Breast epithelium (tissue), 3 donors: ENCODE data around the gene CEP120.

Source experiments
- POLR2A ChIP-seq: fragments of 450-650 bp; IDR thresholded peaks from one replicate; pipeline ENCODE4 v1.6.1; 2016; ENCODE audit warnings: antibody characterized with exemption, mild to moderate bottlenecking, moderate library complexity
- POLR2AphosphoS5 ChIP-seq, 3 donors: sonication (generic); formaldehyde crosslinking; IDR thresholded peaks; one replicate each; pipeline ENCODE4 v1.6.1; 2017; ENCODE audit warnings: antibody characterized with exemption in 3 of 3
- TF ChIP-seq, protein P1 (sequence below), 3 donors: fragments of 450-650 bp; IDR thresholded peaks; one replicate each; pipeline ENCODE4 v1.5.1; 2016 to 2017; ENCODE audit warnings: antibody characterized with exemption in 3 of 3, mild to moderate bottlenecking in 3 of 3, moderate library complexity in 3 of 3

DNA sequence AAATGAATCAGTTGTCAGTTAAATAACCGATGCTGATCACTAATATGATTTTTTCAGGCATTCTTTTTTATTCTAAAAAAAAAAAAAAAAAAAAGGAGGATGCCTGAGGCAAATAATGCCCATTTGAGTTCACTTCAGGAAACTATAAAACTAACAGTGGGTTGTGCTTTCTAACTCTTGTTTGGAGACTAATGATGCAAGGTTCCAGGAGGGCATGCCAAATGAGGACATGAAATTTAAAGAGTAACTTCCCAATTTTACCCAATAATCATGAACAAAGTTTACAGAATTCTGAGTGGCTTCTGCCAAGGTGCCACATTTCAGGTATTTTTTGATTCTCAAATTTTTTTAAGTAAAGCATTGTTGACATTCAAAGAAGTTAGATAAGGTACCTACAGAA lies 41.0 kb downstream of the CEP120 start:
- TF ChIP-seq, protein P1, sequence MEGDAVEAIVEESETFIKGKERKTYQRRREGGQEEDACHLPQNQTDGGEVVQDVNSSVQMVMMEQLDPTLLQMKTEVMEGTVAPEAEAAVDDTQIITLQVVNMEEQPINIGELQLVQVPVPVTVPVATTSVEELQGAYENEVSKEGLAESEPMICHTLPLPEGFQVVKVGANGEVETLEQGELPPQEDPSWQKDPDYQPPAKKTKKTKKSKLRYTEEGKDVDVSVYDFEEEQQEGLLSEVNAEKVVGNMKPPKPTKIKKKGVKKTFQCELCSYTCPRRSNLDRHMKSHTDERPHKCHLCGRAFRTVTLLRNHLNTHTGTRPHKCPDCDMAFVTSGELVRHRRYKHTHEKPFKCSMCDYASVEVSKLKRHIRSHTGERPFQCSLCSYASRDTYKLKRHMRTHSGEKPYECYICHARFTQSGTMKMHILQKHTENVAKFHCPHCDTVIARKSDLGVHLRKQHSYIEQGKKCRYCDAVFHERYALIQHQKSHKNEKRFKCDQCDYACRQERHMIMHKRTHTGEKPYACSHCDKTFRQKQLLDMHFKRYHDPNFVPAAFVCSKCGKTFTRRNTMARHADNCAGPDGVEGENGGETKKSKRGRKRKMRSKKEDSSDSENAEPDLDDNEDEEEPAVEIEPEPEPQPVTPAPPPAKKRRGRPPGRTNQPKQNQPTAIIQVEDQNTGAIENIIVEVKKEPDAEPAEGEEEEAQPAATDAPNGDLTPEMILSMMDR (IDR thresholded peaks at IDR 0.05) = no peak
- TF ChIP-seq POLR2A (no peak), POLR2AphosphoS5 (IDR thresholded peaks at IDR 0.05) (no peak)
